Stimulated activated CD4-positive, alpha-beta T cell treated with anti-CD3 and anti-CD28 coated beads, Interleukin-12 subunit alpha, Interleukin-12 subunit beta, amount 100 ng/mL, for 24 hours (primary cell): Measurements from ENCODE around the gene SARDH.
A peak's percentile ranks its signal among the peaks of the same experiment; 100 is the strongest.
"Not testable (repeated sequence)": the region's sequence is repeated elsewhere in the genome, so short reads cannot be mapped to it uniquely, and the experiment has no call there.

Experiments
- DNase-seq, 2 experiments: peaks; one replicate each; pipeline ENCODE4 v3.0.0-alpha.2; 2020; ENCODE audit warnings: low read depth in 2 of 2

The SARDH gene

GRCh38 chr9:133632806-133633680 is 105.1 kb downstream of the SARDH start:
- DNase-seq = no peak

DNA sequence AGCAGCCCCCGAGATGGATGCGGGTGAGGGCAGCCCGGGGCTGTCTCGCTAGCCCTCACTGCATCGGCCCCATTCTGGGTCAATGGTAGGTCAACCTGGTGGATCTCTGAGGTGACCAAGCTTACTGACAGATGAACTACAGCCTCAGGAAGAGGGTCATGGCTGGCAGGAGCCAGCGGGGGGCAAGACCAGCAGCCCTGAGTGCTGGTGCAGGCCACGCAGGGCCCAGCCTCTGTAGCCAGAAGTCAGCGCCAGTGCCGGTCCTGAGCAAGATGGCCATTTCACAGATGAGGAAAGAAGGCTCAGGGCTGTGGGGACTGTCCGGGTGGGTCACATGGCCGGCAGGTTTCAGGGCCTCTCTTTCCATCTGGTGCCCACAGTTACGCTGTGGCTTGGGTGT is 107.0 kb downstream of the SARDH start:
- no peak for DNase-seq

DNA sequence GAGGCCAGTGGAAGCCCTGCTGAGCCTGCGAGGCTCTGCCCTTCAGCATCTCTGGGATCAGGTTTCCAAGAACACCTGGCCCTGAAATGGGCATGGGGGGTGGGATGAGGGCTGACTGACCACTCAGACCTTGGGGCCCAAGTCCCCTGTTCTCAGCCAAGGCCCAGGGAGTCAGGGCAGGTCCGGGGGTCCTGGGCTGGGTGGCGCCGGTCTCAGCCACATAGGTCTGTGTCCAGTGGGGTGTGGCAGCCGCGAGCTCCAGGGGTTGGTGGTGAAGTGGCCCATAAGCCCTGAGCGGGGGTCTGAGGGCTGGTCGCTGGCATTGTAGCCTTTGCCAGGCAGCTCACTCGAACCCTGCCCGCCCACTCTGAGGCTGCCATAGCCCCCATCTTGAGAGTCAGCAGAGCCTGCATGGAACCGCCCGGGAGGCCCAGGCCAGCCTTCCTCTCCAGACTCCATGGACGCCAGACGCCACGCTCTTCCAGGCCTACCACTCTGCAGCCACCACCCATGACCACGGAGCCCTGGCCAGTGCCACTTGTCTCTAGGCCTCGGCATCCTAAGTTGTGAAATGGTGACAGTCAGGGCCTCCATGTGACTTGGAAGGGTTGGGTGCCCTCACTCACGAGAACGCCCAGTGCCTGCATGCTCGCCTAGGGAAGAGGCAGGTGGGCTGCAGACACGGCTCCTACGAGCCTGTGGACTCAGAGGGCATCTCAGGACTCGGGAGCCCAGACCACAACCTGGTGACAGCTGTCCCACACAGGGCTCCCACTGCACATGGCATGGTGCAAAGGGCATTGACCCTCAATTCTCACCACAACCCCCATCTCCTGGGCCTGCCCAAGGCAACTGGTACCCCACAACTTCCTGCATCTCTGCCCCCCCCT is 108.7 kb downstream of the SARDH start:
- no peak for DNase-seq

- DNase-seq = no peak
Observed at GRCh38 chr9:133628766-133629165, 109.4 kb downstream of the SARDH start.

DNA sequence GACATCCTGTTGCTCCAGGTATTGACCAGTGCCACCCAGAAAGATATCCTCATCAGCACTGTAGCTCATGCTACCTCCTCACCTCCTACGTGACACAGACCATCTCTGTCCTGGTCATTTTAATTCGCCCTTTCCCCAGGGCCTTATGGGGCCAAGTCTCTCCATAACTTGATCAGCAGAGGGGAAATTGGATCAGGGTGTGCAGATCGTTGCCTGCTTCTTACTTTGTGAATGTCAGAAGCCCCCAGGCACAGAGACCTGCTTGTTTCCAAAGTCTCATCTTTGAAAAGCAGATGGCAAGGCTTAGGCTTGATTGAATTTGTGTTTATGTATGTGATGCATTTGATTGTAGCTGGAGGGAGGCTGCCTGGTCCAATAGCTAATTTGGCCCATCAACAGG is 110.8 kb downstream of the SARDH start:
- no peak for DNase-seq

DNA sequence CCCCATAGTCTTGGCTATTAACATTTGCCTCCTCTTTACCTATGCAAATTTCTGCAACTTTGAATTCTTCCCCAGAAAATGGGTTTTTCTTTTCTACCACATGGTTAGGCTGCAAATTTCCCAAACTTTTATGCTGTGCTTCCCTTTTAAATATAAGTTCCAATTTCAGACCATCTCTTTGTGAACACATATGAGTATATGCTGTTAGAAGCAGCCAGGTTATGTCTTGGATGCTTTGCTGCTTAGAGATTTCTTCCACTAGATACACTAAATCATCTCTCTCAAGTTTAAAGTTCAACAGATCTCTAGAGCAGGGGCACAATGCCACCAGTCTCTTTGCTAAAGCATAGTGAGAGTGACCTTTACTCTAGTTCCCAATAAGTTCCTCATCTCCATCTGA is 112.1 kb downstream of the SARDH start:
- not testable (repeated sequence) for DNase-seq

GRCh38 chr9:133622555-133622954 is 115.6 kb downstream of the SARDH start:
- DNase-seq = no peak

DNA sequence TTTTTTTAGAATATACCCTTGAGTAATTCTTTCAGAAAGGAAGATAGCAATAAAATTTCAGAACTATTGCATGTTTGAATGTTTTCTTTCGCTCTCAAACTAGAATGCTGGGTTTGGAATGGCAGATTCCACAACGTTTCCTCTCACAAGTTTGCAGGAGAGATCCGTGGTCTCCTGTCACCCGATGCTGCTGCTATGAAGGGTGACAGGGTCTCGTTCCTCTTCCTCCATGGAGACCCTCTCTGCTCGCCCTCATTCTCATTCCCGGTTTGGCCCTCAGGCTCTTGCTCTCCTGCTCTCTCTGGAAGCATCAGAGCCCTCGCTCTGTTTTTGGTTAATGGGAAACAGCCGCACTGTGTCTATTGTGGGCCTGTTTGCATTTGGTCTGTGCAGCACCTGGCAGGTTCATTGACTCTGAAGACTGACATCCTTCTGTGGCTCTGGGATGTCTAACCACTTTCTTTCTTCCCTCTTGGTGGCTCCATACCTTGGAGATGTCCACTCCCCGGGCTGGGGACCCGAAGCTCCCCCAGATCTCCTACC is 116.4 kb downstream of the SARDH start:
- no peak for DNase-seq

DNA sequence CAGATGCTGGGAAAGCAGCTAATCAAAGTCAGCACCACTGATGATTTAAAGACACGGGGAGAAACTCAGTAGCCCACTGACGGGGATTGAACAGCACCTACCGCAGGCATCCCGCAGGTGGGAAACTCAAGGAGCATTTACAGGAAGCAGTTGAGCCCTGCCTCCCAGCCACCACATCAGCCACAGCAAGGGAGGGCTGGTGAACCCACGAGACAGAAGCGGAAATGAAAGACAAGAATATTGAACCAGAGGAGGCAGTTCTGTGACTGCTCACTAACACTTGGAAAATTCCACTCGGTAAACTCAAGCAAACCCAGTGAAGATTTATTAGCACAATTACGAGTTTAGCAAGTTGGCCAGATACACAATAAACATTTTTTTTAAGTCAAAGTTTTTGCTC is 118.4 kb downstream of the SARDH start:
- peak; percentile 8 to 45 for DNase-seq

GRCh38 chr9:133618726-133619125 is 119.4 kb downstream of the SARDH start:
- no peak for DNase-seq

DNA sequence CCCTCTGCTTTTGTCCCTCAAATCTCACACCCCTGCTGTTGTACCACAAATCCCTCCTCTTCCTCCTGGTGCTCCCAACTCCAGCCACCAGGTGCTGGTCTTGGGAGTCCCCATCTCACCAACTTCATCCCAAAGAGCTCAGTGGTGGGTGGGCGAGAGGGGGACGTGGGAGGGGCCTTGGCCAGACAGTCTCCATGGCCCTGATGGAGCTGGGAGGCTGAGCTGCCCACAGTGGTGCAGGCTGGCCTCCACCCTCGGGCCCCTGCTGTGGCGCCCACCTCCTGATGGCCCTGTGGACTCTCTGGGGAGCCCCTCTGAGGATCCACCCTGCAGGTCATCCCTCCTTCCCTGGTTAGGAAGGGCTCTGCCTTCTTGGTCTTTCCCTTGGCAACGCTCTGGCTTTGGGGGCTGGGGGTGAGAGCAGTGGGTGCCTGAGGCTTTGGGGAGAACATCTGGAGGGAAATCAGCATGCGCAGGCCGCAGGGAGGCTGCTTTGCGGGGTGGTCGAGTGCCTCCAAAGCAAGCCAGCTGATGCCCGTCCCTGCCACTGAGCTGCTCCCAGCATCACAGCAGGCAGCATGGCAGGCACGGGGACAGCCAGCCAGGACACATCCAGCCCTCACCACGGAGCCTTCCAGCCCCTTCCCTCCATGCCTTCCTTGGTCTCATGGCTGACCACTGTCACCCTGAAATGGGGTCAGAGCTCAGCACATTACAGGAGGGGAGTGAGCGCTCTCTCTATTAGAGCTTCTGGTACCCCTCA is 121.3 kb downstream of the SARDH start:
- DNase-seq = no peak

- no peak for DNase-seq
Observed at GRCh38 chr9:133615606-133616188, 122.5 kb downstream of the SARDH start.

DNA sequence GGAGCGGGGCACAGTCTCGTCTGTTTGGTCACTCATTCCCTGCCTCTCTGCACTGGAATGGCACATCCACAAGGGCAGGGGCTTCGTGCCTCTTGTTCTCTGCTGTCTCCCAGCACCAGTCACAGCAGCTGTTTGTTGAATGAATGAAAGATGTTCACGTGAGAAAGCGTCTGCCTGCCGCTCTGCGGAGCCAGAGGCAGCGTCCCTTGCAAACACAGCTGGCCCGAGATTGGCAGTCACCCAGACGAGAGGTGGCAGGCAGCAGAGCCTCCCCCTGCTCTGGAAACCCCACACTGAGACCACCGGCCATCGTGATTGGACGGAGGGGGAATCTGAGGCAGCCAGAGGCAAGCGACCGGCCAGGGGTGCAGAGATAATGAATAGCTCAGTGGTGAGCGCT is 123.0 kb downstream of the SARDH start:
- no peak for DNase-seq

GRCh38 chr9:133614678-133615077 is 123.5 kb downstream of the SARDH start:
- DNase-seq = no peak

GRCh38 chr9:133614056-133614455 is 124.1 kb downstream of the SARDH start:
- no peak for DNase-seq
